Activated CD4-positive, CD25-positive, alpha-beta regulatory T cell treated with anti-CD3 and anti-CD28 coated beads, Interleukin-2, amount 50 U/mL, for 24 hours (primary cell): ENCODE measurements around the gene DMRTA1.
"Not testable (repeated sequence)": the region's sequence is repeated elsewhere in the genome, so short reads cannot be mapped to it uniquely, and the experiment has no call there.

Experiments used
- ATAC-seq, 2 donors: fragments of 150-1000 bp; cut with Tn5 transposase; one replicate each; pipeline ENCODE4 v1.10.0; 2021; ENCODE audit warnings: mild to moderate bottlenecking in 1 of 2, moderate library complexity in 1 of 2

The DMRTA1 gene

GRCh38 chr9:22469928-22470544 is 23.4 kb downstream of the DMRTA1 start:
- ATAC-seq, result no peak

GRCh38 chr9:22481566-22481965 is 34.9 kb downstream of the DMRTA1 start:
- no peak for ATAC-seq

GRCh38 chr9:22483528-22484070 is 37.0 kb downstream of the DMRTA1 start:
- ATAC-seq, result no peak

GRCh38 chr9:22496197-22496596 is 49.6 kb downstream of the DMRTA1 start:
- ATAC-seq, result not testable (repeated sequence)
